ENCODE results near the gene MPP2. TPM values are rescaled to one million over a fixed set of nuclear protein-coding genes. Genes with fewer than 3 reads are reported as not detected.
"Not testable (repeated sequence)": the region's sequence is repeated elsewhere in the genome, so short reads cannot be mapped to it uniquely, and the experiment has no call there.

MPP2 gene
- total and polyA plus RNA-seq, 2 of the 13 experiments (the other 11 are each of a cell fraction or from before 2014, with no cell fraction given) = 0.20 to 1.7 TPM

DNA sequence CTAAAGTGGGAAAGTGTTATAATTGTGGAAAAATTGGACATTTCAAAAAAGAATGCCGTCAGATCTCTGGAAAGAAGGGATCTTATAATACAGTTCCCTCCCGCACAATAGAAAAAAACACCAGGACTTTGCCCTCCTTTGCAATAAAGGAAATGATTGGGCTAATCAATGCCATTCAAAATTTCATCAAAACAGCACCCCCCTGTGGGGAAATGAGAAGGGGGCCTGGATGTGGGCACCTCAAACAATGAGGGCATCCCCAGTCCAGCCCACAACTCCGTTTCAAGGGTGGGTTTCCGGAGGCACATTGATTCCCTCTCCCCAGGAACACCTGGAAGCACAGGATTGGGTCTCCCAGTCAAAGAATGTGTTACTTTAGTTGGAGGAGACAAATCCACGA, 34.2 kb downstream of the MPP2 start (continued):
- TF ChIP-seq WIZ (CRISPR knock-in tag; IDR thresholded peaks at IDR 0.05) (no peak), GPN1 (CRISPR knock-in tag; IDR thresholded peaks at IDR 0.05; ENCODE audit: borderline replicate concordance) (no peak), TAF1 (CRISPR knock-in tag; IDR thresholded peaks at IDR 0.05) (no peak), KDM2A (CRISPR knock-in tag; IDR thresholded peaks at IDR 0.05; ENCODE audit: borderline replicate concordance, low read depth) (no peak), ZNF660 (CRISPR knock-in tag; IDR thresholded peaks at IDR 0.05; ENCODE audit: borderline replicate concordance, low read depth) (no peak)
- TF ChIP-seq, protein P1, sequence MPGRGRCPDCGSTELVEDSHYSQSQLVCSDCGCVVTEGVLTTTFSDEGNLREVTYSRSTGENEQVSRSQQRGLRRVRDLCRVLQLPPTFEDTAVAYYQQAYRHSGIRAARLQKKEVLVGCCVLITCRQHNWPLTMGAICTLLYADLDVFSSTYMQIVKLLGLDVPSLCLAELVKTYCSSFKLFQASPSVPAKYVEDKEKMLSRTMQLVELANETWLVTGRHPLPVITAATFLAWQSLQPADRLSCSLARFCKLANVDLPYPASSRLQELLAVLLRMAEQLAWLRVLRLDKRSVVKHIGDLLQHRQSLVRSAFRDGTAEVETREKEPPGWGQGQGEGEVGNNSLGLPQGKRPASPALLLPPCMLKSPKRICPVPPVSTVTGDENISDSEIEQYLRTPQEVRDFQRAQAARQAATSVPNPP (CRISPR knock-in tag; IDR thresholded peaks at IDR 0.05) = no peak

DNA sequence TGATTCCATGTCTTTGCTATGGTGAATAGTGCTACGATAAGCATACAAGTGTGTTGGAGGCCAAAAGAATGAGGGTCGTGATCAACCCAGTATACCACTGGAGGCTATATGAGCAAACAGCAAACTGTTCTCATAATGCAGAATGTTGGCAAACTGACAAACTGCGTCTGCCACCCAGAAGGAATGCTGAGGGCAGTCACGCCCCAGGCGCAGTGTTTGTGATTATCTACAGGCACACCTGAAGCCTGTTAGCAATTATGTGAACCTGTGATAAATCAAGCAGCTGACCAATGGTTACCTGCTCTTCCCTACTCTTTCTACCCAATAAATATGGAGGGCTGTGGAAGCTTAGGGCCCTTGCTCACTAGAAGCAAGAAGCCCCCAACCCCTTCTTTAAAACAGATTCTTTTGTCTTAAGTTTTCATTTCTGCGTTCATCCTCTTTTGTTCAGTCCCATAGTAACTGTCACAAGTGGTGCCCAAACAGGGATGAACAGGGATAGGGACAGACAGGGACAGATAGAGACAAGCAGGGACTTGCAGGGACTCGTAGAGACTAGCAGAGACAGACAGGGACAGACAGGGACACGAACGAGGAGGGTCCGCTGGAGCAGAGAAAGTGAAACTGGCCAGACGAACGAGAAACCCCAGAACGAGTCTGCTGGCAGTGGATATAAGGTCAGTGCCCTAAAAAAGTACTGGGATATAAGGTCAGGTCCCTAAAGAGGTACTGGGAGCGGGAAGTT, 35.2 kb downstream of the MPP2 start:
- in situ Hi-C loops (cut with HindIII; ENCODE audit: extremely low pct_ligation_motif_present, low pct_unique_long_range_greater_than_20kb) = no loop called here
- ChIA-PET CTCF (ENCODE audit: low intra/inter-chr PET ratio, low total read pairs) (no interaction called here), POLR2A (no interaction called here)
- no peaks in the 10 kb centered on the region for H3K9me3 ChIP-seq (ENCODE audit: low read length)
- H3K4me3 ChIP-seq (replicated peaks in 1 of 3; ENCODE audit: insufficient read depth in 1 of 3, low read depth in 2 of 3, low read length in 3 of 3) = peak overlapping the region in 2 of 3 experiments; percentile 28 to 43; a peak in 3 of 6 replicates
- intact Hi-C loops (cut with micrococcal nuclease; ENCODE audit: unreplicated experiment) = no loop called here
- H4K20me1 ChIP-seq (ENCODE audit: insufficient read depth, low read length) = no peaks in the 10 kb centered on the region
- FAIRE-seq = no peak
- TF ChIP-seq PHF20 (CRISPR knock-in tag; IDR thresholded peaks at IDR 0.05) = no peak
- no peak for TF ChIP-seq TRIM24 (CRISPR knock-in tag; IDR thresholded peaks at IDR 0.05)
- TF ChIP-seq PLRG1 (conservative IDR thresholded peaks at IDR 0.05) = no peak
- TF ChIP-seq ZNF605 (CRISPR knock-in tag; IDR thresholded peaks at IDR 0.05) = no peak
- no peaks in the 10 kb centered on the region for H3K36me3 ChIP-seq (replicated peaks in 1 of 2; ENCODE audit: control insufficient read depth in 1 of 2, insufficient read depth in 2 of 2, low read length in 2 of 2)
- H3K4me1 ChIP-seq (ENCODE audit: insufficient read depth, low read length) = peaks cover 11% of the 10 kb centered on the region; the same call in 1 of the 2 replicates
- H3K79me2 ChIP-seq (ENCODE audit: insufficient read depth, low read length) = no peaks in the 10 kb centered on the region
- no TSS peak for BruUV-seq (replicated peaks)
- H3K4me2 ChIP-seq (ENCODE audit: low read depth, low read length) = peak overlapping the region; percentile 60
- peak; percentile 51 for ATAC-seq
- H3K9ac ChIP-seq (ENCODE audit: insufficient read depth, low read depth, low read length) = 0 out of 2 replicates have a peak overlapping the region, but pooled peaks have one; percentile 25
- 38% methylated on average over 14 of the region's 14 CpGs for WGBS (ENCODE audit: low lambda C conversion rate)
- no peak overlapping the region for H3K27ac ChIP-seq (ENCODE audit: extremely low read length, insufficient read depth, low read length)
- no peak for DNase-seq (ENCODE audit: low spot score)
- H3K27me3 ChIP-seq (ENCODE audit: control insufficient read depth in 1 of 2, insufficient read depth in 2 of 2, low read length in 2 of 2) = peaks cover 0 to 5% of the 10 kb centered on the region in 2 experiments; a peak in 3 of 5 replicates
- H2AFZ ChIP-seq (ENCODE audit: low read length) = no peak overlapping the region

DNA sequence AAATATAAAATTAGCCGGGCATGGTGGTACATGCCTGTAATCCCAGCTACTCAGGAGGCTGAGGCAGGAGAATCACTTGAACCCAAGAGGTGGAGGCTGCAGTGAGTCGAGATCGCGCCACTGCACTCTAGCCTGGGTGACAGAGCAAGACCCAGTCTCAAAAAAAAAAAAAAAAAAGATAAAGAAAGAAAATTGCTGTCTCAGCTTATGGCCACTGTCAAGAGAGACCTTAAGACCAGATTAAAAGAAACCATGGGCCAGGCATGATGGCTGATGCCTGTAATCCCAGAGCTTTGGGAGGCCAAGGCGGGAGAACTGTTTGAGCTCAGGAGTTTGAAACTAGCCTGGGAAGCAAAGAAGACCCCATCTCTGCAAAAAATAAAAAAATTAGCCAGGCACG, 38.3 kb downstream of the MPP2 start:
- H3K79me2 ChIP-seq (ENCODE audit: insufficient read depth, low read length); H3K9ac ChIP-seq (ENCODE audit: insufficient read depth, low read depth, low read length); FAIRE-seq; H3K27ac ChIP-seq (ENCODE audit: extremely low read length, insufficient read depth, low read length); BruUV-seq (replicated peaks); H3K4me2 ChIP-seq (ENCODE audit: low read depth, low read length); H3K4me3 ChIP-seq (replicated peaks in 1 of 3; ENCODE audit: insufficient read depth in 1 of 3, low read depth in 2 of 3, low read length in 3 of 3); H3K9me3 ChIP-seq (ENCODE audit: low read length); ATAC-seq; H2AFZ ChIP-seq (ENCODE audit: low read length); H3K36me3 ChIP-seq (replicated peaks in 1 of 2; ENCODE audit: control insufficient read depth in 1 of 2, insufficient read depth in 2 of 2, low read length in 2 of 2); POLR2A ChIA-PET; DNase-seq (ENCODE audit: low spot score); in situ Hi-C loops (cut with HindIII; ENCODE audit: extremely low pct_ligation_motif_present, low pct_unique_long_range_greater_than_20kb); H4K20me1 ChIP-seq (ENCODE audit: insufficient read depth, low read length); intact Hi-C loops (cut with micrococcal nuclease; ENCODE audit: unreplicated experiment): not testable (repeated sequence)
- WGBS (ENCODE audit: low lambda C conversion rate) = 52% methylated on average over 6 of the region's 6 CpGs
- peaks cover 11% of the 10 kb centered on the region; the same call in 1 of the 2 replicates for H3K4me1 ChIP-seq (ENCODE audit: insufficient read depth, low read length)
- H3K27me3 ChIP-seq (ENCODE audit: control insufficient read depth in 1 of 2, insufficient read depth in 2 of 2, low read length in 2 of 2) = peaks cover 0 to 22% of the 10 kb centered on the region in 2 experiments; a peak in 4 of 5 replicates
- CTCF ChIA-PET (ENCODE audit: low intra/inter-chr PET ratio, low total read pairs) = interaction anchor here (0.6 kb wide), 1 partner anchor 77 kb away, joined by 4 read pairs; no protein-coding TSS in a partner anchor

All from HepG2 (cell line).